Raji (cell line): Measurements from ENCODE around the gene ZSCAN22.

Experiments used
- POLR2A ChIP-seq: IDR thresholded peaks from 2 replicates; pipeline ENCODE4 v1.6.1; 2011; ENCODE audit warnings: low read depth, low read length, control low read depth; ENCODE audit not compliant: insufficient read depth

Gene ZSCAN22

GRCh38 chr19:58326914-58327726 is at the start of gene ZSCAN22:
TSS of gene ZSCAN22 (plus strand) at chr19:58326994. CDS start at chr19:58334803, 7,809 bp downstream.
- peak; percentile 52 for TF ChIP-seq POLR2A

- TF ChIP-seq POLR2A, result no peak
Measured at GRCh38 chr19:58277197-58277596, 49.6 kb upstream of the ZSCAN22 start.

GRCh38 chr19:58277748-58278540 is 48.9 kb upstream of the ZSCAN22 start:
- TF ChIP-seq POLR2A, result no peak

- TF ChIP-seq POLR2A, result peak; percentile 85
Measured at GRCh38 chr19:58278541-58279041, 48.2 kb upstream of the ZSCAN22 start, which contains the start of gene ZNF8. TSS of gene ZNF8 (plus strand) at chr19:58278955. CDS start at chr19:58279082, 127 bp downstream.

GRCh38 chr19:58279042-58279924 is 47.5 kb upstream of the ZSCAN22 start:
- TF ChIP-seq POLR2A, result no peak

GRCh38 chr19:58279925-58280316 is 46.9 kb upstream of the ZSCAN22 start:
- no peak for TF ChIP-seq POLR2A

GRCh38 chr19:58284199-58284598 is 42.6 kb upstream of the ZSCAN22 start:
- no peak for TF ChIP-seq POLR2A

- no peak for TF ChIP-seq POLR2A
Measured at GRCh38 chr19:58291943-58292342, 34.9 kb upstream of the ZSCAN22 start.

GRCh38 chr19:58294743-58295374 is 31.9 kb upstream of the ZSCAN22 start:
- no peak for TF ChIP-seq POLR2A

GRCh38 chr19:58296104-58296503 is 30.7 kb upstream of the ZSCAN22 start:
- no peak for TF ChIP-seq POLR2A

GRCh38 chr19:58300620-58301019 is 26.2 kb upstream of the ZSCAN22 start:
- TF ChIP-seq POLR2A, result no peak

- TF ChIP-seq POLR2A, result no peak
Measured at GRCh38 chr19:58304255-58304654, 22.5 kb upstream of the ZSCAN22 start.

- TF ChIP-seq POLR2A, result no peak
Measured at GRCh38 chr19:58304748-58305064, 22.1 kb upstream of the ZSCAN22 start.
